T-helper 2 cell treated with Interferon-gamma antibody and Interleukin-4, amounts not matched to agents 5 μg/mL and 100 μg/mL, for 36 hours (primary cell): ENCODE results near the gene TGFB1I1.

Experiments
- DNase-seq: peaks from one replicate; pipeline ENCODE4 v3.0.0; 2021; ENCODE audit warnings: low spot score
- H3K27ac Mint-ChIP-seq: one replicate; pipeline ENCODE4 v1.8.0; 2021; ENCODE audit warnings: mild to moderate bottlenecking, mixed read lengths
- H3K27me3 Mint-ChIP-seq: one replicate; pipeline ENCODE4 v1.8.0; 2021; ENCODE audit warnings: low read depth, mixed read lengths
- H3K36me3 Mint-ChIP-seq: one replicate; pipeline ENCODE4 v1.8.0; 2021; ENCODE audit warnings: low read depth, mixed read lengths
- H3K4me1 Mint-ChIP-seq: one replicate; pipeline ENCODE4 v1.8.0; 2021; ENCODE audit warnings: low read depth, mixed read lengths
- H3K4me3 Mint-ChIP-seq: one replicate; pipeline ENCODE4 v1.8.0; 2022; ENCODE audit warnings: mild to moderate bottlenecking, moderate library complexity, mixed read lengths
- H3K9me3 Mint-ChIP-seq: one replicate; pipeline ENCODE4 v1.8.0; 2021; ENCODE audit warnings: mixed read lengths

Gene TGFB1I1

DNA sequence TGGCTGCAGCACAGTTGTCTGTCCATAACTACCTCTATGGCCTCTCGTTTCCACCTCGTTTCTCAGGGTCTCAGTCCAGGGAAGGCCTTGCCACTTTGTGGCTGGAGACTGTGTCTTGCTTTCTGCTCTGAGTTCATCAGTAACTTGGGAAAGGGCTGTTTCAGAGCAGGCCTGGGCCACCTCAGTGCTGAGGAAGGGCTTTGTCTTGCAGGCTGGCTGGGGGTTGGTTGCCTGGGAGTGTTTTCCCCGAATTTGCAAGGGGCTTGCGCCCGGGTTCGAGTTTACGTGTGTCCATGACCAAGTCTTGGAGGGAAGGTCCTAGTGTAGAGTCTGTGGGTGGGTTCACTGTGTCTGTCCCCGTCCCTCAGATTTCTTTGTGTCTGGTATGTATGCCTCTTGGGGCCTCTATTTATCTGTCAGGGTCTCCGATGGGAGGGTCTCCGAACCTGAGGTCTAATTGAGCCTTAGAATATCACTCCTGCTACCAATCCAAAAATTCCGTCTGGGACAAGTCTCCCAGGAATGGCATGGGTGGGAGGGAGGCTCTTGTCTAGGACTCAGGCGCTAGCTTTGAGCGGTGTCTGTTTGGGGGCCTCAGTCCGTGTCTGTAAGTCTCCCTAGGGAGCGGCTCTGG is 594 bp upstream of the TGFB1I1 start:
- Mint-ChIP-seq H3K36me3 (peaks cover 9% of the 10 kb centered on the region), H3K4me1 (peaks cover 16% of the 10 kb centered on the region), H3K4me3 (no peak overlapping the region), H3K9me3 (no peaks in the 10 kb centered on the region), H3K27ac (no peak overlapping the region), H3K27me3 (peaks cover 34% of the 10 kb centered on the region)
- DNase-seq = no peak

- H3K4me1 Mint-ChIP-seq = peaks cover 10% of the 10 kb centered on the region
- no peak overlapping the region for H3K27ac Mint-ChIP-seq
- H3K36me3 Mint-ChIP-seq = peaks cover 2% of the 10 kb centered on the region
- peak overlapping the region; percentile 71 for H3K4me3 Mint-ChIP-seq
- peaks cover 36% of the 10 kb centered on the region for H3K27me3 Mint-ChIP-seq
- peak; percentile 30 for DNase-seq
- H3K9me3 Mint-ChIP-seq = no peaks in the 10 kb centered on the region
These were observed 804 bp downstream of the TGFB1I1 start for GRCh38 chr16:31472709-31473203.

DNA sequence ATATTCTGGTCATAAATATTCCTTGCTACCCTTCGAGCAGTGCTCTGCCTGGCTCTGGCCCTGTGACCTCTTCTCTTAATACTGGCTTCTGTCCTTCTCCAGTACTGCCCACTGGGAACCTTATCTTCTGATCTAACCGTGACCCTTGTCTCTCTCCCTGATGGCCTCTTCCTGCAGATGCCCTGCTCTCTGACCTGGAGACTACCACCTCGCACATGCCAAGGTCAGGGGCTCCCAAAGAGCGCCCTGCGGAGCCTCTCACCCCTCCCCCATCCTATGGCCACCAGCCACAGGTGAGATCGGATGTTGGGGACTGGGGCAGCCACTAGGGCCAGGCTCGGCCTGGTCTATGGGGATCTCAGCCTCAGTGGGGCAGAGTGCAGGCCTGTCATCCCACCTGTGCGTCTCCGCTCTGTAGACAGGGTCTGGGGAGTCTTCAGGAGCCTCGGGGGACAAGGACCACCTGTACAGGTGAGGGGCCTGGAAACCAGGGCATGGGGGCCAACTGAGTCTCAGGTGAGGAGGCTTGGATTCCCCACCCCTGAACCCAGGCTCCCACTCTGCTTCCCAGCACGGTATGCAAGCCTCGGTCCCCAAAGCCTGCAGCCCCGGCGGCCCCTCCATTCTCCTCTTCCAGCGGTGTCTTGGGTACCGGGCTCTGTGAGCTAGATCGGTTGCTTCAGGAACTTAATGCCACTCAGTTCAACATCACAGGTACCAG is 1.5 kb downstream of the TGFB1I1 start:
- peaks cover 9% of the 10 kb centered on the region for H3K4me1 Mint-ChIP-seq
- no peaks in the 10 kb centered on the region for H3K36me3 Mint-ChIP-seq
- DNase-seq = no peak
- no peaks in the 10 kb centered on the region for H3K9me3 Mint-ChIP-seq
- H3K27ac Mint-ChIP-seq = no peak overlapping the region
- peaks cover 40% of the 10 kb centered on the region for H3K27me3 Mint-ChIP-seq
- H3K4me3 Mint-ChIP-seq = peak overlapping the region; percentile 13

GRCh38 chr16:31474173-31474714 is 2.3 kb downstream of the TGFB1I1 start:
- peaks cover 9% of the 10 kb centered on the region for H3K4me1 Mint-ChIP-seq
- no peak overlapping the region for H3K27ac Mint-ChIP-seq
- H3K27me3 Mint-ChIP-seq = peaks cover 40% of the 10 kb centered on the region
- no peak for DNase-seq
- no peaks in the 10 kb centered on the region for H3K9me3 Mint-ChIP-seq
- H3K36me3 Mint-ChIP-seq = no peaks in the 10 kb centered on the region
- H3K4me3 Mint-ChIP-seq = peak overlapping the region; percentile 7

GRCh38 chr16:31474773-31475738 is 3.1 kb downstream of the TGFB1I1 start:
- Mint-ChIP-seq H3K9me3 (no peaks in the 10 kb centered on the region), H3K4me3 (no peak overlapping the region), H3K36me3 (no peaks in the 10 kb centered on the region), H3K4me1 (peaks cover 9% of the 10 kb centered on the region), H3K27ac (no peak overlapping the region), H3K27me3 (peaks cover 43% of the 10 kb centered on the region)
- no peak for DNase-seq

DNA sequence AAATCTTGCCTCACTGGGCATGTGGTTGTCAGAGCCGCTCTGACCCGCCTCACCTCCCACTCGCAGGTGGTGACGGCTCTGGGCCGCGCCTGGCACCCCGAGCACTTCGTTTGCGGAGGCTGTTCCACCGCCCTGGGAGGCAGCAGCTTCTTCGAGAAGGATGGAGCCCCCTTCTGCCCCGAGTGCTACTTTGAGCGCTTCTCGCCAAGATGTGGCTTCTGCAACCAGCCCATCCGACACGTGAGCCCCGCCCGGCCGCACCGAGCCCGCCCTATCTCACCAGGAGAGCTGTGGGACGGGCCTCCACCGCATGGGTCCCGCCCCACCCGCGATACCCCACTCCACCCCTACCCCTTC is 4.0 kb downstream of the TGFB1I1 start:
- H3K4me3 Mint-ChIP-seq = peak overlapping the region; percentile 87
- peak overlapping the region; percentile 41 for H3K27ac Mint-ChIP-seq
- peaks cover 44% of the 10 kb centered on the region for H3K27me3 Mint-ChIP-seq
- no peaks in the 10 kb centered on the region for H3K36me3 Mint-ChIP-seq
- no peaks in the 10 kb centered on the region for H3K9me3 Mint-ChIP-seq
- no peak for DNase-seq
- peaks cover 9% of the 10 kb centered on the region for H3K4me1 Mint-ChIP-seq

GRCh38 chr16:31476303-31477219 is 4.6 kb downstream of the TGFB1I1 start:
- no peaks in the 10 kb centered on the region for H3K36me3 Mint-ChIP-seq
- H3K27ac Mint-ChIP-seq = peak overlapping the region; percentile 74
- peak overlapping the region; percentile 87 for H3K4me3 Mint-ChIP-seq
- H3K9me3 Mint-ChIP-seq = no peaks in the 10 kb centered on the region
- H3K4me1 Mint-ChIP-seq = peaks cover 9% of the 10 kb centered on the region
- H3K27me3 Mint-ChIP-seq = peaks cover 38% of the 10 kb centered on the region
- DNase-seq = peak; percentile 76

DNA sequence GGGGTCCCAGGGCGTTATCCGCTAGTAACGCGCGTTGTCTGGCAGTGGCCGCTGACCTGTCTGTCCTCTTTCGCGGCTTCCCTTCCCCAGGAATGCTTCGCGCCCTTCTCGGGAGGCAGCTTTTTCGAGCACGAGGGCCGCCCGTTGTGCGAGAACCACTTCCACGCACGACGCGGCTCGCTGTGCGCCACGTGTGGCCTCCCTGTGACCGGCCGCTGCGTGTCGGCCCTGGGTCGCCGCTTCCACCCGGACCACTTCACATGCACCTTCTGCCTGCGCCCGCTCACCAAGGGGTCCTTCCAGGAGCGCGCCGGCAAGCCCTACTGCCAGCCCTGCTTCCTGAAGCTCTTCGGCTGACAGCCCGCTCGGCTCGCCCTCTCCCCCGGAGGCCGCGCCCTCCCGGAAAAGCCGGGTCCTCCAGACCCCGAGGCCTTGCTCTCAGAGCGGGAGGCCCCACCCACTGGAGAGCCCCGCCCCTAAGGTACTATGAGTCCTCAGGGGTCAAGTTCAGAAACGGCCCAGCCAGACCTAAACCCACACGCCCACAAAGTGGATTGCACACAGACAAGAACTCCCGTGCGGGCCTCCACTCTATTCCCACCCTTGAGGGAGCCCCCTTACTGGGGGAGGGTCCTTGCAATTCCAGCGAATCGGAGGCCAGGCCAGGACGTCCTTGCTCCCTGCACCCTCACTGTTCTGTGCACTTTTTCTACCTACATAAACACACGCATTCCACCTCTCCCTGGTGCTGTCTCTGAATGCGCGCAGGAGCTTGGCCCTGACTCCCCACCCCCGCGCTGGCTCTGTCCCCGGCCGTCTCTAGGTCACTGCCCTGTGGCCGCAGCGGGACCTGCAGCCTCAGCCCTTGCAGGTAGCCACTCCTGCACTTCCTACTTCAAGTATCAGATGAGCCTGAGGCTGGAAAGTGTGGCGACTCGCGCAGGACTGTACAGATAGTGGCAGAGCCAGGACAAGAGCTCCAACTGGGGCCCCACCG is 5.6 kb downstream of the TGFB1I1 start:
- no peak for DNase-seq
- H3K9me3 Mint-ChIP-seq = no peaks in the 10 kb centered on the region
- H3K4me1 Mint-ChIP-seq = peaks cover 9% of the 10 kb centered on the region
- peak overlapping the region; percentile 79 for H3K27ac Mint-ChIP-seq
- peak overlapping the region; percentile 71 for H3K4me3 Mint-ChIP-seq
- H3K36me3 Mint-ChIP-seq = no peaks in the 10 kb centered on the region
- peaks cover 42% of the 10 kb centered on the region for H3K27me3 Mint-ChIP-seq

DNA sequence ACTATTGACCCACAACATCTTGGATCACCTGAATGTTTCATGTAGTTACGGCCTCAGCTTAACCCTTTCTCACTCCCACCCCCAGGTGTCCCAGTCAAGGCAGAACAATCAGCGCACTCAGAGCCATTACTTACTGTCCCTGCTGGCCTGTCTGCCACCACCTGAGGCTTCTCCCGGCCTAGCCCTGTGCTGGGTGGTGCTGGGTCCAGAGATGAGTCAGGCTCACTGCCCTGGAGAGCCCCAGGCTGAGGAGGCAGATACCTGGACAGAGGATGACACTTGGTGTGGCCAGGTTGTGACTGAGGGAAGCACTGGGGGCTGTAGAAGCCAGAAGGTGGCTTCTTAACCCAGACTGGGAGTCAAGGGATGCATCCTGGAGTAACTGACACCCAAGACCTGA is 7.0 kb downstream of the TGFB1I1 start:
- Mint-ChIP-seq H3K27ac (no peak overlapping the region), H3K9me3 (no peaks in the 10 kb centered on the region), H3K27me3 (peaks cover 34% of the 10 kb centered on the region), H3K36me3 (no peaks in the 10 kb centered on the region), H3K4me1 (peaks cover 9% of the 10 kb centered on the region), H3K4me3 (no peak overlapping the region)
- DNase-seq = no peak

- no peak for DNase-seq
- H3K4me3 Mint-ChIP-seq = no peak overlapping the region
- no peaks in the 10 kb centered on the region for H3K36me3 Mint-ChIP-seq
- H3K4me1 Mint-ChIP-seq = peaks cover 9% of the 10 kb centered on the region
- peaks cover 28% of the 10 kb centered on the region for H3K27me3 Mint-ChIP-seq
- H3K9me3 Mint-ChIP-seq = no peaks in the 10 kb centered on the region
- no peak overlapping the region for H3K27ac Mint-ChIP-seq
These were observed 7.8 kb downstream of the TGFB1I1 start for GRCh38 chr16:31479751-31480150.

- H3K9me3 Mint-ChIP-seq = no peaks in the 10 kb centered on the region
- no peak overlapping the region for H3K27ac Mint-ChIP-seq
- peaks cover 27% of the 10 kb centered on the region for H3K27me3 Mint-ChIP-seq
- H3K36me3 Mint-ChIP-seq = no peaks in the 10 kb centered on the region
- no peak overlapping the region for H3K4me3 Mint-ChIP-seq
- peaks cover 8% of the 10 kb centered on the region for H3K4me1 Mint-ChIP-seq
- no peak for DNase-seq
These were observed 9.0 kb downstream of the TGFB1I1 start for GRCh38 chr16:31480851-31481536.

DNA sequence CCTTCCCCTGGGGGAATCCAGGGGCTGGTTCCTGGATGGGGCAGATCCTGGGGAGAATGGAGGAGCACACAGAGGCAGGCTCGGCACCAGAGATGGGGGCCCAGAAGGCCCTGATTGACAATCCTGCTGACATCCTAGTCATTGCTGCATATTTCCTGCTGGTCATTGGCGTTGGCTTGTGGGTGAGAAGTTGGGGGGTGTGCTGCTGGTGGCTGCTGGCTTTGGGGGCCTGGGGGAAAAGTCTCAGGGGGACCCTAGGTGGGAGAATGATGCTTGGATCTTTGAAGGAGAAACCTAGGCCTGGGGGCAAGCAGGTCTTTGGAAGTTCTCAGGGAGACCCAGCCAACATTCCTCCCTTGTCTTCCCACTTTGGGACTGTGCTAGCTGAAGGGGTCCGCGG is 11.1 kb downstream of the TGFB1I1 start, which contains the start of gene SLC5A2:
Gene SLC5A2, plus strand, starts transcription at position 43 of the 400 bp plus-strand sequence. Its CDS starts 14 bp downstream, at position 57.
- peaks cover 2% of the 10 kb centered on the region for H3K4me1 Mint-ChIP-seq
- no peak within 1 kb of the TSS for H3K27ac Mint-ChIP-seq
- H3K4me3 Mint-ChIP-seq = no peak within 1 kb of the TSS
- no peaks in the 10 kb centered on the region for H3K9me3 Mint-ChIP-seq
- H3K27me3 Mint-ChIP-seq = peaks cover 29% of the 10 kb centered on the region
- no peak for DNase-seq
- H3K36me3 Mint-ChIP-seq = no peaks in the 10 kb centered on the region
